Mucosa of stomach (tissue), 1 donor: ENCODE data around the gene GLT8D2.
"Not testable (repeated sequence)": the region's sequence is repeated elsewhere in the genome, so short reads cannot be mapped to it uniquely, and the experiment has no call there.

Experiments
- H3K27me3 ChIP-seq: one replicate; pipeline ENCODE4 v1.7.0; 2013; ENCODE audit warnings: mild to moderate bottlenecking, low read length; ENCODE audit not compliant: control insufficient read depth, insufficient read depth
- H3K36me3 ChIP-seq: one replicate; pipeline ENCODE4 v1.7.0; 2013; ENCODE audit warnings: low read length; ENCODE audit not compliant: control insufficient read depth, insufficient read depth
- H3K4me1 ChIP-seq: one replicate; pipeline ENCODE4 v1.7.0; 2013; ENCODE audit warnings: mild to moderate bottlenecking, low read length; ENCODE audit not compliant: control insufficient read depth, insufficient read depth
- H3K4me3 ChIP-seq: one replicate; pipeline ENCODE4 v1.7.0; 2013; ENCODE audit warnings: low read length
- H3K9ac ChIP-seq: one replicate; pipeline ENCODE4 v1.7.0; 2013; ENCODE audit warnings: mild to moderate bottlenecking, low read length, moderate library complexity
- H3K9me3 ChIP-seq: one replicate; pipeline ENCODE4 v1.7.0; 2013; ENCODE audit warnings: mild to moderate bottlenecking, low read length, moderate library complexity; ENCODE audit not compliant: control insufficient read depth
- donor health status: Pancreatic carcinoma.

GLT8D2 gene

GRCh38 chr12:104021862-104022261 is 28.1 kb downstream of the GLT8D2 start:
- H3K9ac ChIP-seq, H3K36me3 ChIP-seq, H3K9me3 ChIP-seq, H3K27me3 ChIP-seq, H3K4me3 ChIP-seq, H3K4me1 ChIP-seq: not testable (repeated sequence)

- Histone ChIP-seq H3K4me1 (no peaks in the 10 kb centered on the region), H3K4me3 (no peak overlapping the region), H3K36me3 (no peaks in the 10 kb centered on the region), H3K9me3 (no peaks in the 10 kb centered on the region), H3K9ac (no peak overlapping the region), H3K27me3 (no peaks in the 10 kb centered on the region)
Measured at GRCh38 chr12:104012331-104012730, 37.7 kb downstream of the GLT8D2 start.

- no peaks in the 10 kb centered on the region for H3K9me3 ChIP-seq
- no peak overlapping the region for H3K9ac ChIP-seq
- no peaks in the 10 kb centered on the region for H3K4me1 ChIP-seq
- no peaks in the 10 kb centered on the region for H3K36me3 ChIP-seq
- H3K27me3 ChIP-seq = no peaks in the 10 kb centered on the region
- no peak overlapping the region for H3K4me3 ChIP-seq
Measured at GRCh38 chr12:104011253-104011652, 38.7 kb downstream of the GLT8D2 start.

- no peak overlapping the region for H3K4me3 ChIP-seq
Measured at GRCh38 chr12:104010606-104011169, 39.3 kb downstream of the GLT8D2 start.

GRCh38 chr12:104010121-104010520 is 39.9 kb downstream of the GLT8D2 start:
- Histone ChIP-seq H3K4me1 (no peaks in the 10 kb centered on the region), H3K27me3 (no peaks in the 10 kb centered on the region), H3K9ac (no peak overlapping the region), H3K4me3 (no peak overlapping the region), H3K9me3 (no peaks in the 10 kb centered on the region), H3K36me3 (no peaks in the 10 kb centered on the region)

More at GRCh38 chr12:104010606-104011169, 39.3 kb downstream of the GLT8D2 start:
- Histone ChIP-seq H3K9me3 (no peaks in the 10 kb centered on the region), H3K9ac (no peak overlapping the region), H3K36me3 (no peaks in the 10 kb centered on the region), H3K4me1 (no peaks in the 10 kb centered on the region), H3K27me3 (no peaks in the 10 kb centered on the region)

- no peak overlapping the region for H3K4me3 ChIP-seq
- H3K9me3 ChIP-seq = no peaks in the 10 kb centered on the region
- H3K27me3 ChIP-seq = no peaks in the 10 kb centered on the region
- no peak overlapping the region for H3K9ac ChIP-seq
- H3K36me3 ChIP-seq = no peaks in the 10 kb centered on the region
- no peaks in the 10 kb centered on the region for H3K4me1 ChIP-seq
Measured at GRCh38 chr12:104006929-104007328, 43.1 kb downstream of the GLT8D2 start.

GRCh38 chr12:104003596-104003995 is 46.4 kb downstream of the GLT8D2 start:
- no peaks in the 10 kb centered on the region for H3K27me3 ChIP-seq
- H3K4me3 ChIP-seq = no peak overlapping the region
- H3K9me3 ChIP-seq = no peaks in the 10 kb centered on the region
- H3K9ac ChIP-seq = no peak overlapping the region
- H3K4me1 ChIP-seq = no peaks in the 10 kb centered on the region
- no peaks in the 10 kb centered on the region for H3K36me3 ChIP-seq

- H3K4me3 ChIP-seq = no peak overlapping the region
- H3K27me3 ChIP-seq = no peaks in the 10 kb centered on the region
- H3K9me3 ChIP-seq = no peaks in the 10 kb centered on the region
- H3K4me1 ChIP-seq = no peaks in the 10 kb centered on the region
- H3K9ac ChIP-seq = no peak overlapping the region
- H3K36me3 ChIP-seq = no peaks in the 10 kb centered on the region
Measured at GRCh38 chr12:104002686-104003085, 47.3 kb downstream of the GLT8D2 start.

GRCh38 chr12:104000807-104001434 is 49.1 kb downstream of the GLT8D2 start:
- H3K9me3 ChIP-seq = no peaks in the 10 kb centered on the region
- H3K4me3 ChIP-seq = no peak overlapping the region
- H3K4me1 ChIP-seq = no peaks in the 10 kb centered on the region
- no peaks in the 10 kb centered on the region for H3K36me3 ChIP-seq
- H3K9ac ChIP-seq = no peak overlapping the region
- no peaks in the 10 kb centered on the region for H3K27me3 ChIP-seq

GRCh38 chr12:103998976-103999375 is 51.0 kb downstream of the GLT8D2 start:
- Histone ChIP-seq H3K27me3 (no peaks in the 10 kb centered on the region), H3K9ac (no peak overlapping the region), H3K4me3 (no peak overlapping the region), H3K36me3 (no peaks in the 10 kb centered on the region), H3K4me1 (no peaks in the 10 kb centered on the region), H3K9me3 (no peaks in the 10 kb centered on the region)

GRCh38 chr12:103997286-103997900 is 52.6 kb downstream of the GLT8D2 start:
- Histone ChIP-seq H3K36me3 (no peaks in the 10 kb centered on the region), H3K9ac (no peak overlapping the region), H3K4me3 (no peak overlapping the region), H3K27me3 (no peaks in the 10 kb centered on the region), H3K4me1 (no peaks in the 10 kb centered on the region), H3K9me3 (no peaks in the 10 kb centered on the region)

GRCh38 chr12:103996595-103996994 is 53.4 kb downstream of the GLT8D2 start:
- Histone ChIP-seq H3K9me3 (no peaks in the 10 kb centered on the region), H3K27me3 (no peaks in the 10 kb centered on the region), H3K4me1 (no peaks in the 10 kb centered on the region), H3K36me3 (no peaks in the 10 kb centered on the region), H3K9ac (no peak overlapping the region), H3K4me3 (no peak overlapping the region)
